ENCODE measurements around the gene ERBB4.

The ERBB4 gene

DNA sequence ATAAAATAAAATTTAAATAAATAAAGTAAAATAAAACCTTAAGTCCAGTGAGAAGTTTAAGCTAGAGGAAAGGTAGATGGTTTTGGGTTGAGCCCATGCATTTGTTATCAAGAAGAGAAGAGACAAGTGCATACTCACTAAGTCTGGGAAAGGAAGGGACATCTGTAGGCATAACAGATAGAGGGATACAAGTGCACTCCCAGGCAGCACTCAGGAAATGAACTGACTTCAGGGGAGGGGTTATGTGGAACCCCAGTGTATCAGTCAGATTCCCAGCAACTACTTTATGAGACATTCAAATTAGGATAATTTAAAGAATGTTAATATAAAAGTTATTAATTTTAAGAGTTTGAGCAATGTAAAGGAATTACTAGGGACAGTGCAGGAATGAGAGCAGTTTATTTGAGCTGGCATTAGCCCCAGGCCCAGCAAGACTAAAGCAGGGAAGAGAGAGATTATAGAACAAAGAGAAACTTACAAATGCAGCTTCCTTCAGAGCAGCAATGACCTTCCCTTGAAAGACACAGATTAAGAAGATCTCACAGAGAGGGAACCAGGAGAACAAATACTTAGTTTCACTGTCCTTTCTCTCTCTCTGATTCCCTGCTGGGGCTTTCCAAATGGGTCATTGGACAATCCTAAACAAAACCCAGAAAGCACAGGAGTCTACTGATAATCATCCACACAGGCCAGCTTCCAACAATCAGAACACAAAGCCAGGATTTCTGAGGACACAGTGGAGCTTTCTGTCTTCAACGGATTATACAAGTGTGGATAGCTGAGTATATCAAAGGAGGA, 109.7 kb downstream of the ERBB4 start:
- DNase-seq (ENCODE audit: low spot score): no peak

DNA sequence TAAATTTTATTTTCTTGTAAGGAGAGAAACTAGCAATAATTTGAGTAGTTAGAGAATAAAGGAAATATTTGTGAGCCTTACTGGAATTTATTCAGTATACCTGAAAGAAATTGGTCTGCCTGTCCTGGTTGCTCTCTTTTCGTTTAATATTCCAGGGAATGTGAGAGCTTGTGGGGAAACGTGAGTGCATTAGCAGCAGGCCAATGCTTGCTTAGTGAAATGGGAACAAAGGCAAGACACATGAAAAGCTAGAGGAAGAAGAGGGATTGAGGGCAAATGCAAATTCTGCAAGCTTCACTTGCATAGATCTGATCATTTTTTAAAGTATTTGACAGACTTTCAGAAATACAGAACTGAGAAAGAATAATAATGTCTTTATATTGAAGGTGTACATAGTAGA, 111.0 kb downstream of the ERBB4 start:
- DNase-seq (ENCODE audit: low spot score): no peak

GRCh38 chr2:212426637-212427412, 111.8 kb downstream of the ERBB4 start:
- no peak for DNase-seq (ENCODE audit: low spot score)

- DNase-seq (ENCODE audit: low spot score): no peak
Measured at GRCh38 chr2:212424082-212424481, 114.5 kb downstream of the ERBB4 start.

DNA sequence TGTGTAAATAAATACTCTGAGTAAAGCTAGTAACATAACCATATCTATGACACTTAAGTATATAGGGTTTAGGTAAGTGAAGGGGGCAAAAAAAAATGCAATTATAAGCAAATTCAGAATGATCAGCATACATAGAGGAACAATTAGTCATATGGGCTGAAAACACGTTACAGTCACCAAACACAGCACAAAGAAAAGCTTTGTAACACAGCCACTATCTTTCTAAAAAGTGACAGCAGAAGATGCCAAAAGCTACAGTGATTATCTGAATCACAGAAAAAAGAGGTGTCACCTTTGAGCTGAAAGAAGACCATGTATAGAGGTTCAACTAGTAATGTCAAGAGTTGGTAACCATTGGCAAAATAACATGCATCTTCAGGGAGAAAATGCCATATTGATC, 115.5 kb downstream of the ERBB4 start:
- DNase-seq (ENCODE audit: low spot score): no peak

DNA sequence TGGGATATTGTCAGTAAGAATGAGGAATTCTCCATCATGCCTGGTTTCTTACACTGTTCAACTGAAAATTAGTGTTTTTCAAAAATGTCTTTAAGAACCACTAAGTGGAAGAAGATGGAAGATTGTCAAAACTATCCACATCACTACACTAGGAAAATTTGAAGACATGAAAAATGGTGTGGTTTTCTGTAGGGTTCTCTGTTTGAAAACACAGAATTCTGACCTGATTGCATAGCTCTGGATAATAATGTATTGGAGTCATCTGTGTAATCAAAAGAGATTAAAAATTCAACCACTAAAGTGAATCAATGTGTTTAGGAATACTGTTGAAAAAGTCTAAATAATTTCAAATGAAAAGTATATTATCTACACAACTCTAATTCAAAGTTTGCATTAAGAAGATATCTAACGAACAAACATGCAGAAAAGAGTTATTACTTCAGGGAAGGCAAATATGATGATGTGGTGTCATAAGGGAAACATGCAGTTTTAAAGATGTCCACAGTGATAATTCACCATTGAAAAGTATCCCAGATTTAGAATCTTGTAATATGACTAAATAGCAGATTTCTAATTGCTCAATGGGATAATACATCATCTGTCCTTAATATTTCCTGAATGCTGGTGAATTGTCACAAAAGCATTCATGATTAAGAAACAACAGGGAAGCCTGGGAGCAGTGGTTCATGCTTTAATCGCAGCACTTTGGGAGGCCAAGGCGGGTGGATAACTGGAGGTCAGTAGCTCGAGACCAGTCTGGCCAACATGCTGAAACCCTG, 116.9 kb downstream of the ERBB4 start:
- DNase-seq (ENCODE audit: low spot score): peak; percentile 39

- DNase-seq (ENCODE audit: low spot score): no peak
Measured at GRCh38 chr2:212416086-212416485, 122.5 kb downstream of the ERBB4 start.

DNA sequence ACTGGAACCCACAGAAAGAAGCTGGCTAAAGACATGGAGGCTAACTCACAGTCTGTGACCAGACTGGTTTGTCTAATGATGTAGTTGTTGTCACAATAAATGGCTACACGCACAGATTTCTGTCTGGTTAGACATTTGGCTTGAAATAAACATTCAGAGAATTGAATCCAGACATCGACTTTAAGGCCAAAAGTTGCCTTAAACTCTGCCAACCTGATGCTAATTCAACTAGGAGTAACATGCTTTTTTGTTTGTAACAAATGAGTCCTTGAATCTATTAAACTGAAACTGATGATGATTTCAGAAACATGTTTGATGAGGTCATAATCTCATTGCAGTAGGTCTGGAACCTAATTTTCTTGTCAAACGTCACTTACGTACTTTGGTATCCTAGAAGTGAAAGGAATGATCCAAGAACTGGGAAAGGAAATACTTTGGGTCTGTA, 123.8 kb downstream of the ERBB4 start:
- peak; percentile 59 for DNase-seq (ENCODE audit: low spot score)

- DNase-seq (ENCODE audit: low spot score): no peak
Measured at GRCh38 chr2:212409560-212409959, 129.0 kb downstream of the ERBB4 start.

- no peak for DNase-seq (ENCODE audit: low spot score)
Measured at GRCh38 chr2:212408524-212408923, 130.1 kb downstream of the ERBB4 start.

GRCh38 chr2:212406716-212407115, 131.9 kb downstream of the ERBB4 start:
- no peak for DNase-seq (ENCODE audit: low spot score)

- DNase-seq (ENCODE audit: low spot score): no peak
Measured at GRCh38 chr2:212402316-212402715, 136.3 kb downstream of the ERBB4 start.

- no peak for DNase-seq (ENCODE audit: low spot score)
Measured at GRCh38 chr2:212398316-212398715, 140.3 kb downstream of the ERBB4 start.

DNA sequence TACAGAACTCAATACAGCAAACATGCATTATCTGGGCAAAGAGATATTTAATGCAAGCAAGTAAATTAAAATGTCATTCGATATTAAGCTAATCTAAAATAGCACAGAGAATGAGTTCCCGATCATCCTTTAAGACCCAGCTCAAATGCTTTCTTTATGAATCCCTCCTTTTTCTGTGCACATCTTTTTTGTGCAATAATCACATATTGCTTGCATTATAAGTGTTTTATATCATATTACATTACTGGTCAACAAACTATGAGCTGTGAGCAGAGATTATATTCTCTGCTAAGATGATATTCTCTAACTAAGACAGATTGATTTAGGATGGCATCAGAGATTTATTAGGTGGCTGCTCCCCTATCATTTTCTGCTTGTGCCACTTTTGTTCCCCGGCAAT, 146.1 kb downstream of the ERBB4 start:
- no peak for DNase-seq (ENCODE audit: low spot score)

DNA sequence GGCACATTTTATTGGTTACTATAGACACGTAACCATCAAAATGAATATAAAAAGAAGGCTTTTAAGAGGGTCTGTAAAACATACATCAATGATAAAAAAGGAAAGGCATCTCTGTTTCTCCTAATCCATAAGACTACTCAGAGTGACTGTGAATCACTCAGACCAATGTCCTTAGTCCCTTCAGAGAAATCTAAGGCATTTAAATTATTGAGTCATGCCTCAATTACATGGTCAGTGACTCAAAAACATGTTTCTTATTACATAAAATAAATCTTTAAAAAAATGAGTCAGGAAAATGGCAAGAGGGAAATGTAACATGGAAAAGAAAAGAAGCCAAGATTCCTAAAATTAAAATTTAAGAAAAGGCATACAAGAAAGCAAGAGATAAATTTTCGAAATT, 146.6 kb downstream of the ERBB4 start:
- peak; percentile 57 for DNase-seq (ENCODE audit: low spot score)

- no peak for DNase-seq (ENCODE audit: low spot score)
Measured at GRCh38 chr2:212387146-212387545, 151.5 kb downstream of the ERBB4 start.

GRCh38 chr2:212385241-212385640, 153.4 kb downstream of the ERBB4 start:
- no peak for DNase-seq (ENCODE audit: low spot score)

DNA sequence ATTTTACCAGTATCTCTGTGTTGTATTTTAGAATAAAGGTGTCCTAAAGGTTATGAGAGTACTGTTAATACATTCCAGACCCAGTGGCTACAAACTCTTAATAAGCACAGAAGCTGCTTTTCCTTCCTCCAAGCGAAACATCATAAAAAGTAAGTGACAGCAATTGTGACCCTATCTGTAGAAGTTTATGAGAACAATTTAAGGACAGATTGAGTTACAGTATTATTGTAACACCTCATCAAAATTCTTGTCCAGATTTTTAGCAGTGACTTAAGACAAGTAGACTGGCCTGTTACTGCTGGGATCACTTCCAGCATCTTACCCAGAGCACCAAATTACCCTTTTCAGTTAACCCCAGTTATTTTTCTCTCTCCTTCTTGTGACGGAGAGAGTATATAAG, 154.6 kb downstream of the ERBB4 start:
- no peak for DNase-seq (ENCODE audit: low spot score)

DNA sequence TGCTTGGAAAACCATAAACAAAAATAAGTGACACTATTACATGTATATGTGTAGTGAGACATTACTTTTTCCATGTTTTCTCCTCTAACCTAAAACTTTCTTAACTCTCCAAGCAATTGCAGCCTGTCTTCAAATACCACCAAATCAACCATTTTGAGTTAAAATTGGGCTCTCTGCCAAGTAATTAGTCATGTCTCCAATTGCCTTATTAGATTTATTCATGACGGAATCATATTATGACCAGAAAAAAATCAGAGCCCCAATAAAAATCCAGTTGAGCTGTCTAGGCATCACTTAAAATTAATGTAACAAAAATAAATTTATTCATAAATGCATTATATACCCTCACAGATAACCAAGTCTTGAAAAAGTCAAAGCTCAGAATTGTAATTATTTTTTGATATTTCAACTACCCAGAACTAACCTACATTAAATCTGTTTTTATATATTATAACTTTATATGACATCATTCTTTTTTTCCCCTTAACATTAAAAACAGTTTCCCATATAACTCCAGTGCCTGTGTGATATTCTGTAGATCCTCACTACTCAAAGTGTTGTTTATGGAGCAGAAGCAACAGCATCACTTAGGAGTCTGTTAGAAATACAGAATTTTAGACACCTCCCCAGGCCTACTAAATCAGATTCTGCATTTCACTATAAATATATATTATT, 157.0 kb downstream of the ERBB4 start:
- DNase-seq (ENCODE audit: low spot score): no peak

GRCh38 chr2:212379103-212379502, 159.5 kb downstream of the ERBB4 start:
- no peak for DNase-seq (ENCODE audit: low spot score)

- DNase-seq (ENCODE audit: low spot score): no peak
Measured at GRCh38 chr2:212367431-212367830, 171.2 kb downstream of the ERBB4 start.
